ENCODE measurements around the gene RIPOR1.

- TF ChIP-seq EZH2 (IDR thresholded peaks at IDR 0.05; ENCODE audit: low read length, unreplicated experiment) (no peak), CTCF (conservative IDR thresholded peaks at IDR 0.05; ENCODE audit: low read depth, low read length) (no peak)
These were observed 38.1 kb upstream of the RIPOR1 start for GRCh38 chr16:67490335-67491096.

All from PC-3 (cell line).